ENCODE results near the gene SHKBP1. TPM values are rescaled to one million over a fixed set of nuclear protein-coding genes. Genes with fewer than 3 reads are reported as not detected.
"Not testable (repeated sequence)": the region's sequence is repeated elsewhere in the genome, so short reads cannot be mapped to it uniquely, and the experiment has no call there.

SHKBP1 gene, protein sequence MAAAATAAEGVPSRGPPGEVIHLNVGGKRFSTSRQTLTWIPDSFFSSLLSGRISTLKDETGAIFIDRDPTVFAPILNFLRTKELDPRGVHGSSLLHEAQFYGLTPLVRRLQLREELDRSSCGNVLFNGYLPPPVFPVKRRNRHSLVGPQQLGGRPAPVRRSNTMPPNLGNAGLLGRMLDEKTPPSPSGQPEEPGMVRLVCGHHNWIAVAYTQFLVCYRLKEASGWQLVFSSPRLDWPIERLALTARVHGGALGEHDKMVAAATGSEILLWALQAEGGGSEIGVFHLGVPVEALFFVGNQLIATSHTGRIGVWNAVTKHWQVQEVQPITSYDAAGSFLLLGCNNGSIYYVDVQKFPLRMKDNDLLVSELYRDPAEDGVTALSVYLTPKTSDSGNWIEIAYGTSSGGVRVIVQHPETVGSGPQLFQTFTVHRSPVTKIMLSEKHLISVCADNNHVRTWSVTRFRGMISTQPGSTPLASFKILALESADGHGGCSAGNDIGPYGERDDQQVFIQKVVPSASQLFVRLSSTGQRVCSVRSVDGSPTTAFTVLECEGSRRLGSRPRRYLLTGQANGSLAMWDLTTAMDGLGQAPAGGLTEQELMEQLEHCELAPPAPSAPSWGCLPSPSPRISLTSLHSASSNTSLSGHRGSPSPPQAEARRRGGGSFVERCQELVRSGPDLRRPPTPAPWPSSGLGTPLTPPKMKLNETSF
- 52.3 and 58.2 TPM in 2 replicates for total RNA-seq (2014; rRNA removed; shearing (Covaris generic))

DNA sequence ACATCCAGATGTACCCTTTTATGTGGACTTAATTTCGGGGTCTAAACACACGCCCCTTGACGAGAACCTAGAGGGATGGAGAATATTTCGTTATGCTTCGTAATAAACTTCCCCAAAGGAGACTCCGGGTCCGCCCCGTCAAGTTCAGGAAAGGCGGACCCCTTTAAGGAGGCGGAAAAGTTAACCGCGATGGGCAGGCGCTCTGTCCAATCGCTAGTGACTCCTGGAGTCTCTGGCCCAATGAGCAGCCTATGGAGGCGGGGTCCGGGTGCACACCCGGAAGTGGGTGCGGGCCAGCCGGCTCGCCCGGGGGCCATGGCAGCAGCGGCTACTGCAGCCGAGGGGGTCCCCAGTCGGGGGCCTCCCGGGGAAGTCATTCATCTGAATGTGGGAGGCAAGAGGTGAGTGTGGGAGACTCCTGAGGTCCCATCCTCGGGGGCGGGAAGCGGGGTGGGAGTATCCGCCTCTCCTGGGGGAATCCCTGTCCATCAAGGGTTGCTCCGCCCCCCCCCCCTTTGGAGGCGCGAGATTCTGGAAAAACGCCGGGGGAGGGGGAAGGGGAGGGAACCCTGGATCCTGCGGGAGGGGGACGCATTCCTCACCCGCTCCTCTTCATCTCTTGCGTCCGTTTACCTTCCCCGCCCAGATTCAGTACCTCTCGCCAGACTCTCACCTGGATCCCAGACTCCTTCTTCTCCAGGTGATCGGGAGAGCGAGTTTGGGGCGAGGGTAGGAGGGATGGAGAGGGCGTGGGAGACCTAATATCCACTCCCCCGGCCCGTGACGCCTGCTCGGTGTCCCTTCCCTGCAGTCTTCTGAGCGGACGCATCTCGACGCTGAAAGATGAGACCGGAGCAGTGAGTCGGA is at the start of gene SHKBP1:
Gene SHKBP1 (plus strand): TSS at position 289 of the 867 bp plus-strand sequence. CDS start 27 bp downstream, at position 316.
- Histone ChIP-seq H3K36me3 (replicated peaks; ENCODE audit: control insufficient read depth, insufficient read depth, low read length) (peaks cover 3% of the 10 kb centered on the region), H3K27me3 (ENCODE audit: control insufficient read depth, insufficient read depth, low read length) (no peaks in the 10 kb centered on the region; the same call in 1 of the 2 replicates), H3K4me3 (ENCODE audit: insufficient read depth, low read depth, low read length) (peak within 1 kb of the TSS; percentile 82)
- peak; percentile 99 for DNase-seq

DNA sequence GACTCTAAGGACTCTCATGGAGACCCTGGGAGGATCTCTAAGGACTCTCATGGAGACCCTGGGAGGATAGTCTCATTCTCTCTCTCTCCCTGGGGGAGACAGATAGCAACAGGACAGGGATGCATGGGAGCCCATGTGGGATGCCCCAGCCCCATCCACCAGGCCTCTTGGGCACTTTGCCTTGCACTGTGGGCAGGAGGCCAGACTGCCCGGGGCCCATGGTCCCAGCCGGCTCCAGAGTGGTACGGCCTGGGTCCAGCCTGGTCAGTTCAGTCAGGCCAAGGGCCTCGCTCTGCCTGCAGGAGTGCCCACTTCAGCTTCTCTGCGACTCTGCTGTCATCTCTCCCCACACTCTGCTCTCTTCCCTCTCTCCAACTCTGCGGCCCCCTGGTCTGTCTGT is 48.6 kb upstream of the SHKBP1 start:
- Histone ChIP-seq H3K36me3 (replicated peaks; ENCODE audit: control insufficient read depth, insufficient read depth, low read length) (no peaks in the 10 kb centered on the region), H3K27me3 (ENCODE audit: control insufficient read depth, insufficient read depth, low read length) (no peaks in the 10 kb centered on the region; the same call in 1 of the 2 replicates)
- no peak for DNase-seq

DNA sequence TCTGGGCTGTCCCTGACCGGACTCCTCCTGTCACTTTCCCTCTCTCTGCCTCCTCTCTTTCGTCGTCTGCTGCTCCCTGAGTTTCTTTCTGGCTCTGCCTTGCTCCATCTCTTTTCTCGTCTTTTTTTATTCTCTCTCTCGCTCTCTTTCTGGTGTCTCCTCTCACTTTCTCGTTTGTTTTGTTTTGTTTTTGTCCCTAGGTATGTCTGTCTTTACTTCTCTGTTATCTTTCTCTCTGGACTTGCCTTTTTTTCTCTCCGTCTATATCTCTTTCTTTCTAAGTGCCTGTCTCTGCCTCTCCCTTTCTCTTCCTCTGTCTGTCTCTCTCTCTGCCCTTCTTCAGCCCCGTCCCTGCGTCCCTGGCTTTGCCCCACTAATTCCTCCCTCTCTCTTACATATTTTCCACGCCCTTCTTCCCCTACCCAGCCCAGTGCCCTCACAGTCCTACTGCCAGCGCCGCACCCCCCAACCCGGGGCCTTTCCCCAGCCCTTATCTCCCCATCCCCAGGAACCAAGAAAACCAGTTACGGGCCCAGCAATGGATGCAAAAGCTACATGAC is 48.1 kb upstream of the SHKBP1 start:
- H3K36me3 ChIP-seq (replicated peaks; ENCODE audit: control insufficient read depth, insufficient read depth, low read length): no peaks in the 10 kb centered on the region

More for the DNA sequence above, 48.6 kb upstream of the SHKBP1 start:
- no peak overlapping the region for H3K4me3 ChIP-seq (ENCODE audit: insufficient read depth, low read depth, low read length)

DNA sequence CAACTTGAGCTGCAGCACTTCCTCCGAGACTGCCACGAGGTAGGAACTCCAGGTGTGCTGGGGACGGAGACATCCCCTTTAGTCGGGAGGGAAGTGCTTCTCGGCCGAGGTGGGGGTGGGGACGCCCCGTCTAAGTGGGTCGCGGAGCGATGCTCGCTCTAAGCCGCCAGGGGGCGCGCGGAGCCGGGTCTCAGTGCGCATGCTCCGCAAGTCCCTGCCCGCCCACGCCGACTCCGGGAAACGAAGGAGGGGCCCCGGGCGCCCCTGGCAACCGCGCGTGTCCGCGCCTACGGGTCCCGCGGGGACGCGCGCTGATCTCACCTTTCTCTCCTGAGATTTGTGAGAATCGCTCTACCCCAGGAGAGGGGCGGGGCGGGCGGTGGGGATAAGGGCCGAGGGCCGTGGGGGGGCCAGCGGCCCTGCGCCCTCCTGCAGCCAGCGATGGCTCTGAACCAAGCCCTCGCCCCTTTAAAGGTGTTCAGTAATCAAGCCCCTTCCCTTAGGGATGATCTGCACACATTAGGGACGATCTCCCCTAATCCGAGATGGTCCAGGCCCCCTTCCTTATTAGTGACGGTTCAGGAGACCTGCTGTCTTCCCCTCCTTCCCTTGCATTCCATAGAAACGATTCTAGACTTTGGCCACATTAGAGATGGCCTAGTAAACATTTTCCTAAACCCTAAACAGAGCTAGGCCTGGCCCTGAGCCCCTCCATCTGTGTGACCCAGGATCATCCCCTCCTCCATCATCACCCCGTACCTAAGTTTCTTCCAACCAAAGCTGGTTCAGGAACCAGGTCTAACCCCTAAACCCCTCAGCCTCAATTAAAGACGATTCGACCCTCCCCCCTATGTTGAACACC is 47.3 kb upstream of the SHKBP1 start:
- peak overlapping the region; percentile 39 for H3K4me3 ChIP-seq (ENCODE audit: insufficient read depth, low read depth, low read length)
- DNase-seq: peak; percentile 100
- H3K27me3 ChIP-seq (ENCODE audit: control insufficient read depth, insufficient read depth, low read length): no peaks in the 10 kb centered on the region; the same call in 1 of the 2 replicates
- H3K36me3 ChIP-seq (replicated peaks; ENCODE audit: control insufficient read depth, insufficient read depth, low read length): no peaks in the 10 kb centered on the region

More for the DNA sequence above, 48.1 kb upstream of the SHKBP1 start:
- H3K27me3 ChIP-seq (ENCODE audit: control insufficient read depth, insufficient read depth, low read length): no peaks in the 10 kb centered on the region; the same call in 1 of the 2 replicates
- no peak overlapping the region for H3K4me3 ChIP-seq (ENCODE audit: insufficient read depth, low read depth, low read length)
- DNase-seq: no peak

GRCh38 chr19:40530091-40530901 is 46.4 kb upstream of the SHKBP1 start:
- no peaks in the 10 kb centered on the region; the same call in 1 of the 2 replicates for H3K27me3 ChIP-seq (ENCODE audit: control insufficient read depth, insufficient read depth, low read length)
- peak overlapping the region; percentile 40 for H3K4me3 ChIP-seq (ENCODE audit: insufficient read depth, low read depth, low read length)
- H3K36me3 ChIP-seq (replicated peaks; ENCODE audit: control insufficient read depth, insufficient read depth, low read length): no peaks in the 10 kb centered on the region
- DNase-seq: peak; percentile 100

- no peaks in the 10 kb centered on the region; the same call in 1 of the 2 replicates for H3K27me3 ChIP-seq (ENCODE audit: control insufficient read depth, insufficient read depth, low read length)
- H3K36me3 ChIP-seq (replicated peaks; ENCODE audit: control insufficient read depth, insufficient read depth, low read length): no peaks in the 10 kb centered on the region
- H3K4me3 ChIP-seq (ENCODE audit: insufficient read depth, low read depth, low read length): no peak overlapping the region
- peak; percentile 75 for DNase-seq
These were observed 43.2 kb upstream of the SHKBP1 start for GRCh38 chr19:40533508-40533907.

GRCh38 chr19:40534148-40534547 is 42.5 kb upstream of the SHKBP1 start:
- H3K4me3 ChIP-seq (ENCODE audit: insufficient read depth, low read depth, low read length): no peak overlapping the region
- no peaks in the 10 kb centered on the region; the same call in 1 of the 2 replicates for H3K27me3 ChIP-seq (ENCODE audit: control insufficient read depth, insufficient read depth, low read length)
- no peak for DNase-seq
- no peaks in the 10 kb centered on the region for H3K36me3 ChIP-seq (replicated peaks; ENCODE audit: control insufficient read depth, insufficient read depth, low read length)

- H3K4me3 ChIP-seq (ENCODE audit: insufficient read depth, low read depth, low read length): no peak overlapping the region
- H3K27me3 ChIP-seq (ENCODE audit: control insufficient read depth, insufficient read depth, low read length): no peaks in the 10 kb centered on the region
- DNase-seq: no peak
- H3K36me3 ChIP-seq (replicated peaks; ENCODE audit: control insufficient read depth, insufficient read depth, low read length): no peaks in the 10 kb centered on the region
These were observed 37.6 kb upstream of the SHKBP1 start for GRCh38 chr19:40539070-40539469.

GRCh38 chr19:40542202-40542859 is 34.3 kb upstream of the SHKBP1 start:
- H3K36me3 ChIP-seq (replicated peaks; ENCODE audit: control insufficient read depth, insufficient read depth, low read length): no peaks in the 10 kb centered on the region
- H3K4me3 ChIP-seq (ENCODE audit: insufficient read depth, low read depth, low read length): no peak overlapping the region
- H3K27me3 ChIP-seq (ENCODE audit: control insufficient read depth, insufficient read depth, low read length): no peaks in the 10 kb centered on the region; the same call in 1 of the 2 replicates
- no peak for DNase-seq

- peaks cover 1% of the 10 kb centered on the region; the same call in 1 of the 2 replicates for H3K27me3 ChIP-seq (ENCODE audit: control insufficient read depth, insufficient read depth, low read length)
- H3K4me3 ChIP-seq (ENCODE audit: insufficient read depth, low read depth, low read length): no peak overlapping the region
- DNase-seq: no peak
- H3K36me3 ChIP-seq (replicated peaks; ENCODE audit: control insufficient read depth, insufficient read depth, low read length): no peaks in the 10 kb centered on the region
These were observed 33.6 kb upstream of the SHKBP1 start for GRCh38 chr19:40543029-40543597.

GRCh38 chr19:40546153-40546841 is 30.4 kb upstream of the SHKBP1 start:
- not testable (repeated sequence) for DNase-seq; H3K4me3 ChIP-seq (ENCODE audit: insufficient read depth, low read depth, low read length); H3K36me3 ChIP-seq (replicated peaks; ENCODE audit: control insufficient read depth, insufficient read depth, low read length)
- peaks cover 12% of the 10 kb centered on the region for H3K27me3 ChIP-seq (ENCODE audit: control insufficient read depth, insufficient read depth, low read length)
